ENCODE results near the gene GRIK5.

Gene GRIK5

DNA sequence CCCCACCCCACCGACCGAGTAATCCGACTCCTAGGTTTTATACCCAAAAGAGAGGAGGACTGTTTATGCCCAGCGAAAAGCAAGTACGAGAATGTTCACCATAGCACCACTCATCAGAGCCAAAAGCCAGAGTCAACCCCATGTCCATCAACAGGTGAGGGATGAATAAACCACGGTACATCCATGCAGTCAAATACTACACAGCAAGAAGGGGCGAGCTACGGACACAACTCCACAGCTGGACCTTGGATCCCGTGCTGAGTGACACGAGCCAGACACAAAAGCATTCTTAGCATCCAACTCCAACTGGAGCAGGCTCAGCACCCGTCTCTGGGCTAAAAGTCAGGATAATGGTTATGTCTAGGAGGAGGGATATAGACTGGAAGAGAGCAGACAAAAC is 98.6 kb downstream of the GRIK5 start:
- Histone ChIP-seq H3K4me3 (no peak overlapping the region), H3K27ac (no peak overlapping the region)
- TF ChIP-seq, protein P1, sequence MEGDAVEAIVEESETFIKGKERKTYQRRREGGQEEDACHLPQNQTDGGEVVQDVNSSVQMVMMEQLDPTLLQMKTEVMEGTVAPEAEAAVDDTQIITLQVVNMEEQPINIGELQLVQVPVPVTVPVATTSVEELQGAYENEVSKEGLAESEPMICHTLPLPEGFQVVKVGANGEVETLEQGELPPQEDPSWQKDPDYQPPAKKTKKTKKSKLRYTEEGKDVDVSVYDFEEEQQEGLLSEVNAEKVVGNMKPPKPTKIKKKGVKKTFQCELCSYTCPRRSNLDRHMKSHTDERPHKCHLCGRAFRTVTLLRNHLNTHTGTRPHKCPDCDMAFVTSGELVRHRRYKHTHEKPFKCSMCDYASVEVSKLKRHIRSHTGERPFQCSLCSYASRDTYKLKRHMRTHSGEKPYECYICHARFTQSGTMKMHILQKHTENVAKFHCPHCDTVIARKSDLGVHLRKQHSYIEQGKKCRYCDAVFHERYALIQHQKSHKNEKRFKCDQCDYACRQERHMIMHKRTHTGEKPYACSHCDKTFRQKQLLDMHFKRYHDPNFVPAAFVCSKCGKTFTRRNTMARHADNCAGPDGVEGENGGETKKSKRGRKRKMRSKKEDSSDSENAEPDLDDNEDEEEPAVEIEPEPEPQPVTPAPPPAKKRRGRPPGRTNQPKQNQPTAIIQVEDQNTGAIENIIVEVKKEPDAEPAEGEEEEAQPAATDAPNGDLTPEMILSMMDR (IDR thresholded peaks at IDR 0.05), result no peak
- no peak for DNase-seq (ENCODE audit: low spot score)

DNA sequence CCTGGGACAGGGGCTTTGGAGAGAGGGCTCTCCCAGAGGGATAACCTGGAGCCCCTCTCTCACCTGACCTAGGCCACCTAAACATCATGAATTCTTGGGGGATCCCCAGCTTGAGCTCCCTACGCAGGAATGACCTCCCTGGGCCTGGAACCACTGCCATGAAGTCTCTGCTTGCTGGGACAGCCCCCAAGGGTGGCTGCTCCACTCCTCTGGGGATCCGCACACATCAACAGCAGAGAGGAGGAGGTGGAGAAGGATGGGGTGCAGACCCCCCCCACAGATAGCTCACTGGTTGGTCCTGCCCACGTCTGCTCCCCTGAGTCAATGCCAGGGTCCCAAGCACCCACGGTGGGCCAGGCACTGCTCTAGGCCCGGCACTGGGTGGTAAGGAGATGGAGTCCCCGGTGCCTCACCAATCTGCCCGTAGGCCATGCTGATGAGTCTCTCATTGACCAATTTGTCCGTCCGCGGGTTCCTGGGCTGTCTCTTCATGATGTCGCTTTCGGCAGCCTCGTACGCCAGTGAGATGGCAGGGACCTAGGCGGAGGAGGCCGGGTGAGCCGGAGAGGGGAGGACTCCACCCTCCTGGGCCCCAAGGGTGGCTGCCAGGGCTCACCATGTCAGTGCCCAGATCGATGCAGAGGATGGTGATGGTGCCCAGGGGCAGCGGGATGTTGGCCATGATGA is 100.1 kb downstream of the GRIK5 start:
- Histone ChIP-seq H3K4me3 (no peak overlapping the region), H3K27ac (no peak overlapping the region)
- DNase-seq (ENCODE audit: low spot score), result no peak
- TF ChIP-seq, protein P1 (IDR thresholded peaks at IDR 0.05), result no peak

DNA sequence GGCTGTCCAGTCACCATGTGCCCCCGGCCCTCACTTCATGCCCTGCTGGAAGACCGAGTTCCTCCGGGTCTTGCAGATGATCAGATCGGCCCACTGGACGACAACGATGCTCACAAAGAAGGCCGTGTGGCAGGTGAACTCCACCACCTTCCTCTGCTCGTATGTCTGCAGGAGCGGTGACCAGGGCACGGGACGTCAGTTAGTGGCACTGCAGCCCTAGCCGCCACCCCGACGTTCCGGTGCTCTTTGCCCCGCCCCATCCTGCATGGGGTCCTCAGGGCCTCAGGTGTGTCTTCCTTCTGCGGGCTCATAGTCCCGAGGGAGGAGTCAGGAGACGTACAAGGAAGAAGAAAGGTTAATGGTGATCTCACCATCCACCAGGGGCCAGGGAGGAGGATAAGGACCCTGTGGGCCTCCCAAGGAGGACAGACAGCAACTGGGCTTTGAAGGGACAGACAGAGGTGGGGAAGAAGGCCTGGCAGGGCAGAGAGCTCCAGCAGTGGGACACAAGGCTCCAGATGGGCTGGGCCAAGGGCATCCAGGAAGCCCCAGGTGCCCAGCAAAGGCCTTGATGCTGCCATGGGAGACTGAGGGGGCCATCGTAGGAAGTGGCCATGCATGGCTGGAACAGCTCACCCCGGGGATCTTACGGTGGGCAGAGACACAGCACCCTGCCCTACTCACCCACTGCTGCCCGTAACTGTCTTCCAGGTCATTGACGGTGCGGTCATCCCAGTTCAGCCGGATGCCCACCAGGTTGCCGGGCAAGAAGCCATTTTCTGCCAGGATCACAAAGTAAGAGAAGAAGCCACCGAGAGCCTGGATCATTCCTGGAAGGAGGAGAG is 101.0 kb downstream of the GRIK5 start:
- TF ChIP-seq, protein P1 (IDR thresholded peaks at IDR 0.05), result no peak
- H3K4me3 ChIP-seq, result no peak overlapping the region
- no peak for DNase-seq (ENCODE audit: low spot score)
- H3K27ac ChIP-seq, result no peak overlapping the region

DNA sequence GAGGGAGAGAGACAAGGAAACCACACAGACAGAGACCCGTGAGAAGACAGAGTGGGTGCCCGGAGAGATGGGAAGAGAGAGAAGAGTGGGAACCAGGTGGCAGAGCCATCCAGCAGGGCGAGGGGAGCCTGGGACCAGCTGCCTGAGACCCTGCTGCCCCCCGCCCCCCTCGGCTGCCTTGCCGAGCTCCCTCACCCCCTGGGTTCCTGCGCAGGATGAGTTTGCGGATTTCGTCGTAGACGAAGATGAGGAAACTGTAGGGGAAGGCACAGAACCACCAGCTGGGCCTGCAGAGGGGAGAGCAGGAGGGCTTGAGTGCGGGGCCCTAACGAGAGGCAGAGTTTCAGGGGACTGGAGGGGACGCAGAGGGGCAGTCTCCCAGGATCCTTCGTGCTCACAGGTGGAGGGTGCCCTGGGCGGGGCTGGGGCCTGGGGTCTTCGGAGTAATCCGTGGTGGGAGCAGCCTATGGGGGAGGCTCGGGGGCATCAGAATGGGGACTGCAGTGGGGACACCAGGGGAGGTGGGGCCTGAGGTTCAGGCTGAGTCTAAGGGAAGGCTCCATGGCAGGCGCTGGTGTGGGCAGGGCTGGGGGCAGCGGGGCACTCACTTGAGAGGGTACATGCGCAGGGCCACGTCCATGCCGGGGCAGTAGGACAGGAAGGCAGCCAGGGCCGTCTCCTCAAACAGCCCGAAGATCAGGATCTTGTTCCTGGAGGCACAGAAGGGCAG is 102.8 kb downstream of the GRIK5 start:
- no peak overlapping the region for H3K27ac ChIP-seq
- no peak for DNase-seq (ENCODE audit: low spot score)
- H3K4me3 ChIP-seq, result no peak overlapping the region
- TF ChIP-seq, protein P1 (IDR thresholded peaks at IDR 0.05), result no peak

DNA sequence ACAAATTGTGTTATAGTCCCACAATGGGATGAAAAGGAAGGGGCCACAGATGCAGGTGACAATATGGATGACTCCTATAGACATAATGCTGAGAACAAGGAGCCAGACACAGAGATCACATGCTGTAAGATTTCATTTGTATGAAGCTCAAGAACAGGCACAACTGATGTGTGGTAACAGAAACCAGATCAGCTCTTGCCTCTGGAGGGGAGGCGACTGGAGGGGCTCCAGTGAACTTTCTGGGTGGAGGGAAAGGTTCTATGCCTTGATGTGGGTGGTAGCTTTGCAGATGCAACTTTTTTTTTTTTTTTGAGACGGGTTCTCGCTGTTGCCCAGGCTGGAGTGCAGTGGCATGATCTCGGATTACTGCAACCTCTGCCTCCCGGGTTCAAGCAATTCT is 104.9 kb downstream of the GRIK5 start:
- no peak overlapping the region for H3K4me3 ChIP-seq
- no peak overlapping the region for H3K27ac ChIP-seq
- DNase-seq (ENCODE audit: low spot score), result no peak
- TF ChIP-seq, protein P1 (IDR thresholded peaks at IDR 0.05), result no peak

DNA sequence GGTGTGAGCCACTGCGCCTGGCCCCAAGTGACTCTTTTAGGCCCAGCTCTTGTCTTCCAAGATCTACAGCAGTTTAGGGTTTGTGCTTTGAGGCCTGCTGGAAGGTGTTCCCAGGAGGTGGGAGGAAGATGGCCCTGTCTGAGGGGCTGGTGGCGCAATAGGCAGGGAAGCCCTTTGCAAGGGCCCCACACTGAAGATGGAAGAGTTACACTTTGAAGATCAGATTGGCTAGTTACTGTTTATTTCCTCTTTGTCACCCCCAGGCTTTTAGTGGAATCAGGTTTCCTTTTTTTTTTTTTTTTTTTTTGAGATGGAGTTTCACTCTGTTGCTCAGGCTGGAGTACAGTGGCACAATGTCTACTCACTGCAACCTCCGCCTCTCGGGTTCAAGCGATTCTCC is 109.0 kb downstream of the GRIK5 start:
- Histone ChIP-seq H3K4me3 (no peak overlapping the region), H3K27ac (no peak overlapping the region)
- DNase-seq (ENCODE audit: low spot score), result no peak
- TF ChIP-seq, protein P1 (IDR thresholded peaks at IDR 0.05), result no peak
